K562 (cell line): ENCODE results near the gene UBE2L5.

Experiments
- CEBPB ChIP-seq: fragments of 450-650 bp; IDR thresholded peaks from 2 replicates; pipeline ENCODE4 v1.6.1; 2016; ENCODE audit warnings: missing genetic modification characterization, missing compliant biosample characterization
- EZH2 ChIP-seq: IDR thresholded peaks from 2 replicates; pipeline ENCODE4 v1.6.1; 2012; ENCODE audit warnings: low read depth, mild to moderate bottlenecking, inconsistent platforms, low read length, borderline replicate concordance
- JUND ChIP-seq, 2 experiments: IDR thresholded peaks; 2 replicates in 1 of 2; 3 replicates in 1 of 2; pipeline ENCODE4 v1.6.1; 2011; ENCODE audit warnings: borderline replicate concordance in 2 of 2, low read depth in 2 of 2, low read length in 2 of 2, improper control_type of control experiment in 1 of 2, missing biosample characterization in 1 of 2, missing genetic modification characterization in 1 of 2, missing genetic modification reagents in 1 of 2
- MYNN ChIP-seq, 2 experiments: sonication (generic); formaldehyde crosslinking in 1 of 2; IDR thresholded peaks; 2 replicates each; pipeline versions ENCODE4 v1.5.0 to v1.6.1; 2016 to 2020; ENCODE audit warnings: antibody characterized with exemption in 1 of 2, missing genetic modification reagents in 1 of 2
- RAD21 ChIP-seq, 2 experiments: fragments of 250-450 bp in 1 of 2; fragments of 450-650 bp in 1 of 2; sonication (Bioruptor Pico) in 1 of 2; formaldehyde crosslinking in 1 of 2; IDR thresholded peaks in 1 of 2; conservative IDR thresholded peaks in 1 of 2; 2 replicates each; pipeline versions ENCODE4 v1.4.0 to v1.8.0; 2020 to 2022; ENCODE audit warnings: mild to moderate bottlenecking in 2 of 2, moderate library complexity in 1 of 2
- SMC3 ChIP-seq: conservative IDR thresholded peaks from 2 replicates; pipeline ENCODE4 v1.6.1; 2011; ENCODE audit warnings: low read depth, low read length, improper control_type of control experiment; ENCODE audit not compliant: insufficient read depth
- ZNF184 ChIP-seq: sonication (generic); formaldehyde crosslinking; IDR thresholded peaks from 2 replicates; pipeline ENCODE4 v1.5.0; 2020; ENCODE audit warnings: missing genetic modification reagents
- ZNF583 ChIP-seq: fragments of 250-450 bp; sonication (Bioruptor Pico); IDR thresholded peaks from 2 replicates; pipeline ENCODE4 v1.4.0; 2020
- TF ChIP-seq, protein P1 (sequence below): sonication (generic); formaldehyde crosslinking; IDR thresholded peaks from 2 replicates; pipeline ENCODE4 v1.9.0; 2022; ENCODE audit warnings: mild to moderate bottlenecking, missing genetic modification reagents
- TF ChIP-seq, protein P2 (sequence below): sonication (generic); formaldehyde crosslinking; IDR thresholded peaks from 2 replicates; pipeline ENCODE4 v1.8.1; 2023; ENCODE audit warnings: mild to moderate bottlenecking, missing genetic modification reagents
- TF ChIP-seq, protein P3 (sequence below), 3 experiments: IDR thresholded peaks in 2 of 3; conservative IDR thresholded peaks in 1 of 3; 2 replicates each; pipeline ENCODE4 v1.5.1; 2011 to 2012; ENCODE audit warnings: low read length in 3 of 3, mild to moderate bottlenecking in 3 of 3, control low read depth in 2 of 3, improper control_type of control experiment in 1 of 3, inconsistent platforms in 1 of 3, low read depth in 1 of 3, mixed read lengths in 1 of 3, moderate library complexity in 1 of 3; ENCODE audit not compliant: insufficient read depth in 2 of 3
- TF ChIP-seq, protein P4 (sequence below): fragments of 200-400 bp; formaldehyde crosslinking; IDR thresholded peaks from 2 replicates; pipeline ENCODE4 v1.6.1; 2017; ENCODE audit warnings: mild to moderate bottlenecking, low read depth, low read length, moderate library complexity

DNA sequence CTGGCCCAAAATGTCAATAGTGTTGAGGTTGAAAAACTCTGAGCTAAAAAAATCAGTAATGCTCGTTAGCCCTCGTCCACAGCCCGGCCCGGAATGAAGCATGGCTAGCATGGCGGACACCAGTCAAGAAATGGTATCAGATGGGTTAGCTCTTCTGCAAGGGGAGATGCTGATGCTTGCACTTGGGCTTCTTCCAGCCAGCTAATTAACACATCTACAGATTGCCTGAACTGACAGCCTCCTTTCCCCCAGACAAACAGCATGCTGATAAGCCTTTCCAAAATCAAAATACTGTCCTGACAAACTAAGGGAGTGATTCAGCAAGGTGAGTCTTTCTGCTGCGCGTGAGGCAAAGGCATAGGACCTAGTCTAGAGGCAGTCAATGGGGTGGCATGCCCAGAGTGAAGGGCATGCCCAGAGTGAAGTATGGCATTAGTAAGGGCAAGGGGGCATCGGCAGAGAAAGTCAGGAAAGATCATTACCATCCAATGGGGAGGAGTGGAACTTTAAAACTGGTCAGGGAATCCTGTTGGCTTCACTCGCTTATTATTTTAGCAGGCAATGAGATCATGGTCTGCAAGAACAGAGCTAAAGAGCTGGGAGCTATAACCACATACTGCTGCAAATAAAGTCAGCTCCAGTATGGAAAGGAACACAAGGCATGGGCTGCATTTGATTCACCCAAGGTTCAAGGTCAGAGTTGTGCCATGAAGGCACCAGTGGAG lies 30.2 kb upstream of the UBE2L5 start:
- TF ChIP-seq, protein P1, sequence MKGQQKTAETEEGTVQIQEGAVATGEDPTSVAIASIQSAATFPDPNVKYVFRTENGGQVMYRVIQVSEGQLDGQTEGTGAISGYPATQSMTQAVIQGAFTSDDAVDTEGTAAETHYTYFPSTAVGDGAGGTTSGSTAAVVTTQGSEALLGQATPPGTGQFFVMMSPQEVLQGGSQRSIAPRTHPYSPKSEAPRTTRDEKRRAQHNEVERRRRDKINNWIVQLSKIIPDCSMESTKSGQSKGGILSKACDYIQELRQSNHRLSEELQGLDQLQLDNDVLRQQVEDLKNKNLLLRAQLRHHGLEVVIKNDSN, result no peak
- TF ChIP-seq ZNF583 (CRISPR knock-in tag) (no peak), EZH2 (no peak), ZNF184 (CRISPR knock-in tag) (no peak), RAD21 (CRISPR knock-in tag; conservative IDR thresholded peaks at IDR 0.05 in 1 of 2, IDR thresholded peaks at IDR 0.05 in 1 of 2) (no peak), SMC3 (no peak), MYNN (IDR thresholded peaks at IDR 0.05) (no peak), MYNN (CRISPR knock-in tag; IDR thresholded peaks at IDR 0.05) (no peak), JUND (IDR thresholded peaks at IDR 0.05; ENCODE audit: borderline replicate concordance, low read depth, low read length) (no peak), JUND (tag; IDR thresholded peaks at IDR 0.05; ENCODE audit: borderline replicate concordance, low read depth, low read length) (no peak), CEBPB (no peak)
- TF ChIP-seq, protein P2, sequence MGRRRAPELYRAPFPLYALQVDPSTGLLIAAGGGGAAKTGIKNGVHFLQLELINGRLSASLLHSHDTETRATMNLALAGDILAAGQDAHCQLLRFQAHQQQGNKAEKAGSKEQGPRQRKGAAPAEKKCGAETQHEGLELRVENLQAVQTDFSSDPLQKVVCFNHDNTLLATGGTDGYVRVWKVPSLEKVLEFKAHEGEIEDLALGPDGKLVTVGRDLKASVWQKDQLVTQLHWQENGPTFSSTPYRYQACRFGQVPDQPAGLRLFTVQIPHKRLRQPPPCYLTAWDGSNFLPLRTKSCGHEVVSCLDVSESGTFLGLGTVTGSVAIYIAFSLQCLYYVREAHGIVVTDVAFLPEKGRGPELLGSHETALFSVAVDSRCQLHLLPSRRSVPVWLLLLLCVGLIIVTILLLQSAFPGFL, result no peak
- TF ChIP-seq, protein P3, sequence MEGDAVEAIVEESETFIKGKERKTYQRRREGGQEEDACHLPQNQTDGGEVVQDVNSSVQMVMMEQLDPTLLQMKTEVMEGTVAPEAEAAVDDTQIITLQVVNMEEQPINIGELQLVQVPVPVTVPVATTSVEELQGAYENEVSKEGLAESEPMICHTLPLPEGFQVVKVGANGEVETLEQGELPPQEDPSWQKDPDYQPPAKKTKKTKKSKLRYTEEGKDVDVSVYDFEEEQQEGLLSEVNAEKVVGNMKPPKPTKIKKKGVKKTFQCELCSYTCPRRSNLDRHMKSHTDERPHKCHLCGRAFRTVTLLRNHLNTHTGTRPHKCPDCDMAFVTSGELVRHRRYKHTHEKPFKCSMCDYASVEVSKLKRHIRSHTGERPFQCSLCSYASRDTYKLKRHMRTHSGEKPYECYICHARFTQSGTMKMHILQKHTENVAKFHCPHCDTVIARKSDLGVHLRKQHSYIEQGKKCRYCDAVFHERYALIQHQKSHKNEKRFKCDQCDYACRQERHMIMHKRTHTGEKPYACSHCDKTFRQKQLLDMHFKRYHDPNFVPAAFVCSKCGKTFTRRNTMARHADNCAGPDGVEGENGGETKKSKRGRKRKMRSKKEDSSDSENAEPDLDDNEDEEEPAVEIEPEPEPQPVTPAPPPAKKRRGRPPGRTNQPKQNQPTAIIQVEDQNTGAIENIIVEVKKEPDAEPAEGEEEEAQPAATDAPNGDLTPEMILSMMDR (IDR thresholded peaks at IDR 0.05 in 2 of 3, conservative IDR thresholded peaks at IDR 0.05 in 1 of 3; ENCODE audit: insufficient read depth in 2 of 3, low read depth in 1 of 3, low read length in 3 of 3), result no peak
- TF ChIP-seq, protein P4, sequence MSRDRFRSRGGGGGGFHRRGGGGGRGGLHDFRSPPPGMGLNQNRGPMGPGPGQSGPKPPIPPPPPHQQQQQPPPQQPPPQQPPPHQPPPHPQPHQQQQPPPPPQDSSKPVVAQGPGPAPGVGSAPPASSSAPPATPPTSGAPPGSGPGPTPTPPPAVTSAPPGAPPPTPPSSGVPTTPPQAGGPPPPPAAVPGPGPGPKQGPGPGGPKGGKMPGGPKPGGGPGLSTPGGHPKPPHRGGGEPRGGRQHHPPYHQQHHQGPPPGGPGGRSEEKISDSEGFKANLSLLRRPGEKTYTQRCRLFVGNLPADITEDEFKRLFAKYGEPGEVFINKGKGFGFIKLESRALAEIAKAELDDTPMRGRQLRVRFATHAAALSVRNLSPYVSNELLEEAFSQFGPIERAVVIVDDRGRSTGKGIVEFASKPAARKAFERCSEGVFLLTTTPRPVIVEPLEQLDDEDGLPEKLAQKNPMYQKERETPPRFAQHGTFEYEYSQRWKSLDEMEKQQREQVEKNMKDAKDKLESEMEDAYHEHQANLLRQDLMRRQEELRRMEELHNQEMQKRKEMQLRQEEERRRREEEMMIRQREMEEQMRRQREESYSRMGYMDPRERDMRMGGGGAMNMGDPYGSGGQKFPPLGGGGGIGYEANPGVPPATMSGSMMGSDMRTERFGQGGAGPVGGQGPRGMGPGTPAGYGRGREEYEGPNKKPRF, result no peak
